Neural progenitor cell (in vitro differentiated cells): ENCODE measurements around the gene UNC5B.

Source experiments
- CTCF ChIP-seq: fragments of 200-600 bp; sonication (generic); IDR thresholded peaks from 2 replicates; pipeline ENCODE4 v1.5.1; 2017; ENCODE audit warnings: antibody characterized with exemption, mild to moderate bottlenecking
- EZH2 ChIP-seq: fragments of 200-600 bp; sonication (generic); IDR thresholded peaks from 2 replicates; pipeline ENCODE4 v1.6.1; 2017; ENCODE audit warnings: antibody characterized with exemption, mild to moderate bottlenecking, moderate library complexity

- TF ChIP-seq CTCF = no peak
- no peak for TF ChIP-seq EZH2
These were observed 41.8 kb downstream of the UNC5B start for GRCh38 chr10:71253981-71254818.
